Mucosa of descending colon (tissue), 3 donors: ENCODE data around the gene NISCH. TPM values are rescaled to one million over a fixed set of nuclear protein-coding genes. Genes with fewer than 3 reads are reported as not detected.

Experiments
- ATAC-seq: fragments of 200-7000 bp; cut with Tn5 transposase; one replicate; pipeline ENCODE4 v1.9.1; 2020; ENCODE audit warnings: mild to moderate bottlenecking, moderate library complexity
- DNase-seq, 3 donors: peaks; one replicate each; pipeline ENCODE4 v3.0.0-alpha.2; 2020
- H3K36me3 ChIP-seq: fragments of 200-600 bp; one replicate; pipeline ENCODE4 v1.8.0; 2021; ENCODE audit warnings: low read depth, mild to moderate bottlenecking
- H3K4me1 ChIP-seq: fragments of 200-600 bp; one replicate; pipeline ENCODE4 v1.8.0; 2021; ENCODE audit warnings: low read depth, mild to moderate bottlenecking
- H3K4me3 ChIP-seq: fragments of 200-600 bp; one replicate; pipeline ENCODE4 v1.8.0; 2021; ENCODE audit warnings: mild to moderate bottlenecking
- H3K9me3 ChIP-seq: fragments of 200-600 bp; one replicate; pipeline ENCODE4 v1.8.0; 2021; ENCODE audit warnings: mild to moderate bottlenecking
- intact Hi-C, 2 donors: fragments of 100-400 bp; cut with DNase I in 1 of 2; cut with micrococcal nuclease in 1 of 2; formaldehyde crosslinking; loops; one replicate each; pipeline versions ENCODE4 v1.11.0 to v1.11.1; 2022; cut with DNase I, micrococcal nuclease
- total RNA-seq, 3 donors: library from RNA; stranded (reverse); fragmentation: NEBNext Ultra II Directional in 2 of 3; extraction: Animal tissue kit (Norgen Biotek cat#: 25700) in 2 of 3; gene quantifications; one replicate each; pipeline versions ENCODE4 v1.2.1 to v1.2.4, GENCODE V29; 2021 to 2023
- TF ChIP-seq, protein P1 (sequence below): fragments of 200-600 bp; IDR thresholded peaks from one replicate; pipeline ENCODE4 v1.8.0; 2022; ENCODE audit warnings: antibody characterized with exemption, mild to moderate bottlenecking
- donor health status: DM: no; HTN: no; CAD: no; lungs with moderate emphysema.
- donor health status: DM: no; HTN: no; CAD: no.
- donor health status: DM: no; HTN: yes; CAD: no.

The NISCH gene
- total RNA-seq, 3 donors from 2014 or later, result 57.6 to 91.0 (median 72.1) TPM

DNA sequence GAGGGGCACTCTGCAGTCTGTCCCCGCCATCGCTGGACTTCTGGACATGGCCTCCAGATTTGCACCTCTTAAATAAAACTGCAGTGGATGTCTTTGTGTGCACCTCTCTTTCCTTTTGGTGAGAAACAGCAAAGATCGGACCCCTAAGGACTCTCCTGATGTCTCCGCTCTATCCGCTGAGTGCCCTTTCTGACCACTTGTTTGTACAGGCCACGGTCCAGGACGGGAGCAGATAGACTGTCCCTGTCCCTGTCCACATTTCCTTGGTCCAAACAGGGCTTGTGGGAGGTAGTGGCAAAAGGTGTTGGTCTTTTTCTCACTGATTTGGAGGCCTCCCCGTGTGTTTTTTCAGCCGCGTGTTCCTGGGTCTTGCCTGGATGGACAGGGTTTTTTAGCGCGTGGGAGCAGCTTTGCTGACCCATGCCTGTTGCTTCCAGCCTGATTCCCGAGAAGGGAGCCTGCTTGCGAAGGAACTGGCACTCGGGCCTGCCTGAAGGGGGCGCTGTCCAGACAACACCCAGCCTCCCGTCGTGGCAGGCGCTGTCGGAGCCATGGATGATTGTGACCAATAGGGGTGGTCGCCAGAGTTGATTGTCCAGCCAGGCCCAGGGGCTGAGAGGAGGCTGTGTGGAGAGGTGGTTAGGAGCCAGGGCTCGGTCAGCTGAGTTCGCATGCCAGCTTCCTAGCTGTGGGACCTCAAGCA, 26.6 kb downstream of the NISCH start:
- no peak for ATAC-seq
- DNase-seq, result no peak
- H3K36me3 ChIP-seq, result peaks cover 8% of the 10 kb centered on the region
- no peaks in the 10 kb centered on the region for H3K9me3 ChIP-seq
- intact Hi-C loops, result no loop called here
- no peaks in the 10 kb centered on the region for H3K4me1 ChIP-seq
- no peak overlapping the region for H3K4me3 ChIP-seq
- TF ChIP-seq, protein P1, sequence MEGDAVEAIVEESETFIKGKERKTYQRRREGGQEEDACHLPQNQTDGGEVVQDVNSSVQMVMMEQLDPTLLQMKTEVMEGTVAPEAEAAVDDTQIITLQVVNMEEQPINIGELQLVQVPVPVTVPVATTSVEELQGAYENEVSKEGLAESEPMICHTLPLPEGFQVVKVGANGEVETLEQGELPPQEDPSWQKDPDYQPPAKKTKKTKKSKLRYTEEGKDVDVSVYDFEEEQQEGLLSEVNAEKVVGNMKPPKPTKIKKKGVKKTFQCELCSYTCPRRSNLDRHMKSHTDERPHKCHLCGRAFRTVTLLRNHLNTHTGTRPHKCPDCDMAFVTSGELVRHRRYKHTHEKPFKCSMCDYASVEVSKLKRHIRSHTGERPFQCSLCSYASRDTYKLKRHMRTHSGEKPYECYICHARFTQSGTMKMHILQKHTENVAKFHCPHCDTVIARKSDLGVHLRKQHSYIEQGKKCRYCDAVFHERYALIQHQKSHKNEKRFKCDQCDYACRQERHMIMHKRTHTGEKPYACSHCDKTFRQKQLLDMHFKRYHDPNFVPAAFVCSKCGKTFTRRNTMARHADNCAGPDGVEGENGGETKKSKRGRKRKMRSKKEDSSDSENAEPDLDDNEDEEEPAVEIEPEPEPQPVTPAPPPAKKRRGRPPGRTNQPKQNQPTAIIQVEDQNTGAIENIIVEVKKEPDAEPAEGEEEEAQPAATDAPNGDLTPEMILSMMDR, result no peak

DNA sequence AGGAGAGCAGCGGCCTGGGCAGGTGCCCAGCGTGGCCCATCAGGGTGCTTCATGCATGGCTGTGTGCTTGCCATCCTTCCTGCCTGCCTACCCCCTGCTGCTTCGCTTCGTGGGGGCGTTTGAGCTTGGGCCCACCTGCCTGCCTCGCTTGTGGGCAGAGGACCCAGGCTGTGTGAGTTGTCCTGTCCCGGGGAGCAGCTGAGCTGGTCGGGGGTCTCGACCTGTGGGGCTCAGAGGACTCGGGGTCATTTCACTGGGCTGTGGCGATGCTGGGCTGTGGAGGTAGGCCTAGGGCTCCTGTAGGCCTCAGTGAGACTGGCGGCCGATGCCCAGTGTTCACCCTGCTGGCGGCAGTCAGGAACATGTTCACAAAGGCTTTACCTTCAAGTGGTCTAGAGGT, 27.7 kb downstream of the NISCH start:
- TF ChIP-seq, protein P1, result no peak
- Histone ChIP-seq H3K4me1 (no peaks in the 10 kb centered on the region), H3K4me3 (no peak overlapping the region), H3K36me3 (peaks cover 8% of the 10 kb centered on the region), H3K9me3 (no peaks in the 10 kb centered on the region)
- intact Hi-C loops, result no loop called here
- no peak for ATAC-seq
- DNase-seq, result no peak

DNA sequence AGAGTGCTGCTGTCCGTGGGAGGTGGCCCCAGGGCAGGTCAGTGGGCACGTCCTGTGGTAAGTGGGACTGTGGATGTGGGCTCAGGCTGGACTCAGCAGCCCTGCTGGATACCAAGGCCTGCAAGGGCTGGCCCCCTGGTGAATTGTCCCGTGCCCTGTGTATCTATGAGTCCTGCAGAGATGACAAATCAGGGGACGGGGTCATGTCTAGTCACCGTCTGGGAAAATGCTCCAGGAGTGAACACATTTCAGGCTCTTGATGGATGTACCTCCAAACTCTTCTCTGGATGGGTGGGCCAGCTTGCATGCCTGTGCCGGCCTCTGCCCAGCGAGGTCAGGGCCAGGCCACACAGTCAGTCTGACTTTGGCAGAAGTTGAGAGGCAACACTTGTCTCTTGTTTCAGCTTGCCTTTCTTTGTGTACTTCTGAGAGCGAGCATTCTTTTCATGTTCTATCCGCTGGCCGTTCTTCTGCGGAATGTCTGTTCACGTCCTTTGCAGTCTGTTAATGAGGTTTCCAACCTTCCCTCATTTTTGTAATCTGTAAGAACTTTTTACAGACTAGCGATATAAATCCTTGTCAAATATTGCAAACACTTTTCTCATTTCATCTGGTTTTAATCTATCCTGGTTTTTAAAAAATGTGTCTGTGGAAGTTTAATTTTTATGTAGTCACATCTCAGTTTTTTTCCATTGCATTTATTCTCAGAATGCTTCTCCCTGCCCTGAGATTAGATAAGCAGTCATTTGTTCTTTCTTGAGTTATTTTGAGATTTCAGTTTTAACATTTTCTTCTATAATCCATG, 28.4 kb downstream of the NISCH start:
- TF ChIP-seq, protein P1, result no peak
- Histone ChIP-seq H3K9me3 (no peaks in the 10 kb centered on the region), H3K4me1 (no peaks in the 10 kb centered on the region), H3K4me3 (no peak overlapping the region), H3K36me3 (peaks cover 8% of the 10 kb centered on the region)
- ATAC-seq (no peak), DNase-seq (no peak)
- intact Hi-C loops, result no loop called here

DNA sequence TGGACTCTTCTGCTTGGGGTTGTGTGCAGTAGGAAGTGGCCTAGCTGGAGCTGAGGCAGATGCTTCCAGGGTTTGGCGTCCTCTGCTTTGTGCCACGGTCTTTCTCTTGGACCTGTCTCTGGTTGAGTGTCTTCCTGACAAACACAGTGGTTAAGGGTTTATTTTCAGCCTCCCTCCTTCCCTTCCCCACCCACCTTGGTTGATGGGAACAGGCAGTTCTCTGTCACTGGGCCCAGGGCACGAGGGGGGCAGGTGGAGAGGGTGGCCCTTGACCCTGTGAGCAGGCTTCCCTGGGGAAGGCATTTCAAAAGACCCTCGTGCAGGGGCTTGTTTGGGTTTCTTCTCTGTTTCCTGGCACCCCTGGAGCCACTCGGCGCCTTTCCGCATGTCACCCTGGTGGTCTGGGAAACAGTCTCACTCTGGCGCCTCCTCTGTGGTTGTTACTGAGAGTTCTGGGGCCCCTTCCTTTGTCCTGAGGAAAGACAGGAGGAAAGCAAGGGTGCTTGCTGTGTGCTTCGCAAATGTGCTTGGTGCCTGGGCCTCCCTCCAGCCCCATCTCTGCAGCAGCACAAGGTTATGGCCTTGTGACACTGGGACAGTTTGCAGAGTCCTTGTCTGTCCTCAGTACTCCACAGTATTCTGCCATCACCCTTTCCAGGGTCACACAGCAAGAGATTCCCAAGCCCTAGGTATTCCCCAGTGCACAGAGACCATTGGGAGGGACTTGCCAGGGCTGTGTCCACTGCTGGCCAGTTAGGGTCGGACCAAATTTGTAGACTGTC, 29.5 kb downstream of the NISCH start:
- H3K36me3 ChIP-seq, result peaks cover 8% of the 10 kb centered on the region
- no peaks in the 10 kb centered on the region for H3K4me1 ChIP-seq
- no peak overlapping the region for H3K4me3 ChIP-seq
- no peaks in the 10 kb centered on the region for H3K9me3 ChIP-seq
- ATAC-seq (no peak), DNase-seq (no peak)
- TF ChIP-seq, protein P1, result no peak
- intact Hi-C loops, result no loop called here

DNA sequence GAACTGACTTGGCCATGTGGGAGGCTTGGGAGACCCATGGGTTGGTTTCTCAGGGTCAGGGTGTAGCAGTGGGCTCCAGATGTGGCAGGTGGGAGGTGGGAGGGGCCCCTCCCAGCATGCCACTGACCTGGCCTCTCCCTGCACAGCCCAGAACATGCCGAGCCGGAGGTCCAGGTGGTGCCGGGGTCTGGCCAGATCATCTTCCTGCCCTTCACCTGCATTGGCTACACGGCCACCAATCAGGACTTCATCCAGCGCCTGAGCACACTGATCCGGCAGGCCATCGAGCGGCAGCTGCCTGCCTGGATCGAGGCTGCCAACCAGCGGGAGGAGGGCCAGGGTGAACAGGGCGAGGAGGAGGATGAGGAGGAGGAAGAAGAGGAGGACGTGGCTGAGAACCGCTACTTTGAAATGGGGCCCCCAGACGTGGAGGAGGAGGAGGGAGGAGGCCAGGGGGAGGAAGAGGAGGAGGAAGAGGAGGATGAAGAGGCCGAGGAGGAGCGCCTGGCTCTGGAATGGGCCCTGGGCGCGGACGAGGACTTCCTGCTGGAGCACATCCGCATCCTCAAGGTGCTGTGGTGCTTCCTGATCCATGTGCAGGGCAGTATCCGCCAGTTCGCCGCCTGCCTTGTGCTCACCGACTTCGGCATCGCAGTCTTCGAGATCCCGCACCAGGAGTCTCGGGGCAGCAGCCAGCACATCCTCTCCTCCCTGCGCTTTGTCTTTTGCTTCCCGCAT, 31.8 kb downstream of the NISCH start:
- Histone ChIP-seq H3K4me3 (no peak overlapping the region), H3K4me1 (no peaks in the 10 kb centered on the region), H3K36me3 (no peaks in the 10 kb centered on the region), H3K9me3 (no peaks in the 10 kb centered on the region)
- TF ChIP-seq, protein P1, result no peak
- DNase-seq (no peak), ATAC-seq (no peak)
- intact Hi-C loops, result no loop called here
